T follicular helper cell (primary cell): ENCODE results near the gene UCP3.

Experiments
- DNase-seq: peaks from one replicate; pipeline ENCODE4 v3.0.0-alpha.2; 2020; ENCODE audit warnings: low read depth
- total RNA-seq, 2 experiments: gene quantifications; one replicate each; lab custom pipeline; 2026; lab: John Stamatoyannopoulos, UW

UCP3 gene, protein sequence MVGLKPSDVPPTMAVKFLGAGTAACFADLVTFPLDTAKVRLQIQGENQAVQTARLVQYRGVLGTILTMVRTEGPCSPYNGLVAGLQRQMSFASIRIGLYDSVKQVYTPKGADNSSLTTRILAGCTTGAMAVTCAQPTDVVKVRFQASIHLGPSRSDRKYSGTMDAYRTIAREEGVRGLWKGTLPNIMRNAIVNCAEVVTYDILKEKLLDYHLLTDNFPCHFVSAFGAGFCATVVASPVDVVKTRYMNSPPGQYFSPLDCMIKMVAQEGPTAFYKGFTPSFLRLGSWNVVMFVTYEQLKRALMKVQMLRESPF
- 1.4 to 4.9 reads per million in 2 experiments for total RNA-seq

- DNase-seq, result no peak
Measured at GRCh38 chr11:74008373-74009229, at the start of gene UCP3. UCP3 (minus strand) TSS chr11:74009085; CDS start chr11:74007042, 2,043 bp downstream.

- DNase-seq, result no peak
Measured at GRCh38 chr11:74057249-74058151, 48.6 kb upstream of the UCP3 start.

- DNase-seq, result no peak
Measured at GRCh38 chr11:74055938-74056337, 47.1 kb upstream of the UCP3 start.

- no peak for DNase-seq
Measured at GRCh38 chr11:74050465-74050864, 41.6 kb upstream of the UCP3 start.

- no peak for DNase-seq
Measured at GRCh38 chr11:74048993-74049392, 40.1 kb upstream of the UCP3 start.

- no peak for DNase-seq
Measured at GRCh38 chr11:74044538-74044937, 35.7 kb upstream of the UCP3 start.

GRCh38 chr11:74043450-74043849 lies 34.6 kb upstream of the UCP3 start:
- DNase-seq, result no peak

DNA sequence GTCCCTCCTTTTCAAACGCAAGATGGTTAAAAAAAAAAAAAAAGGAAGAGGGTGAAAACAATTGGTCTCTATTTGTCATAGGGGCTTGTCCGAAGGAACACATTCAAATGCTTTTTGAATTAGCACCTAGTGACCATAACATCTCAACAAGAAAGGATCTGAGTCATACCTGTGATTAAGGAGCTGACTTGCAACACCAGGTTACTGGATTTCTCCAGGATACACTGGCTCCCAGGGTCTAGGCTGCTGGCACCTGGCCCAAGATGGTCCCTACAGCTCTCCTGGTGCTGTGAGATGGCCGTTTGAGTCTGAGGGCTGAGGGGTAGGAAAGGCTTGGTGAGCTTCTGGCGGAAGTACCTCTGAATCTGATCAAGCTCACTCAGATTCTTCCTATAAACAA lies 28.4 kb upstream of the UCP3 start:
- no peak for DNase-seq

DNA sequence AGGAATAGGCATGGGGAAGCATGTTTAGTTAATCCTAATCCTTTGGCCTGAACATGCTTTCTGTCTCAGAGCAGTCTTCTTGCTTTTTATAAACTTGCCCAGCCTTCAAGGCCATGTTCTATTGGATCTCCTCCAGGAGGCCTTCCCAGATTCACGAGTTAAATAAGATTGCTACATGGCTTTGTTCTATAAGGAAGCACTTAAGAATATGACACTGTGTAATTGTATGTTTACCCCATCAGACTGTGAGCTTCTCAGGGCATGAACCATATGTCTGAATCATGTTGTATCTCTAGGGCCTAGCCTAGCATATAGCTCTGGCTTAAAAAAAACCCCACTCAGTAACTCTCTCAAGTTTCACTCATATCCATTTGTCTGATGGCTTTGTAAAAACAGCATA lies 26.4 kb upstream of the UCP3 start:
- no peak for DNase-seq

- no peak for DNase-seq
Measured at GRCh38 chr11:74033046-74033445, 24.2 kb upstream of the UCP3 start.

- no peak for DNase-seq
Measured at GRCh38 chr11:74030723-74031676, 22.1 kb upstream of the UCP3 start.

DNA sequence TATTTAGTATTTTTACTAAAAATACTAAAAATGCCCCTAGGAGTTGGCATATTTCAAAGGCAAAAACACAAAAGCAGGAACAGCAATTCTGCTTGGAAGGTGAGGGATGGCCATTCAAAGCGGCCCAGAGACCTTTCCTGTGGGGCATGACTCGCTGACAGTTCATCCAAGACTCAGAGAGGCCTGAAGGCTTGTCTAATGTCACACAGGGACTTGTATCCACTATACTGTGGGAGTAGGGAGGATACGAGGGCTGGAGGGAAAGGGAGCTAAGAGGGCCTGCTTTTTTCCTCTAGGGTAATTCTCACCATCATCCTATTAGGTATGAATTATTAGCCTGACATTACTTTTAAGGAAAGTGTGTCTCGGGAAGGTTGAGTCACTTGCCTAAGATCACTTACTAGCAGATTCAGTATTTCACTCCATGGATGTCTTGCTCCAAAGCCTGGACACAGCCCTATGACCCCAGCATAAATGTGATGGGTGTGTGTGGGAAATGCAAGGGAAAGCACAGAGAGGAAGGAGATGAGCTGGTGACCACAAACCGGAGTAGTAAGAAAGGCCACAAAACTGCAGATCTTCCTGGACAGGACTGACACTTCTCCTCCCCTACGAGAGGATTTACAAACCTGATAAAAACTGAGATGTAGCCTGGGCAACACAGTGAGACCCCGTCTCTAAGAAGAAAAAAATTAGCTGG lies 16.7 kb upstream of the UCP3 start:
- DNase-seq, result no peak

GRCh38 chr11:74024261-74025029 lies 15.6 kb upstream of the UCP3 start:
- no peak for DNase-seq

- no peak for DNase-seq
Measured at GRCh38 chr11:74023276-74023675, 14.4 kb upstream of the UCP3 start.

- no peak for DNase-seq
Measured at GRCh38 chr11:74022546-74022945, 13.7 kb upstream of the UCP3 start.

- no peak for DNase-seq
Measured at GRCh38 chr11:74021998-74022397, 13.1 kb upstream of the UCP3 start.

GRCh38 chr11:74020539-74020938 lies 11.7 kb upstream of the UCP3 start:
- no peak for DNase-seq

GRCh38 chr11:74019860-74020259 lies 11.0 kb upstream of the UCP3 start:
- no peak for DNase-seq

- DNase-seq, result no peak
Measured at GRCh38 chr11:74019104-74019738, 10.3 kb upstream of the UCP3 start.
